ENCODE measurements around the gene KATNAL2.

DNA sequence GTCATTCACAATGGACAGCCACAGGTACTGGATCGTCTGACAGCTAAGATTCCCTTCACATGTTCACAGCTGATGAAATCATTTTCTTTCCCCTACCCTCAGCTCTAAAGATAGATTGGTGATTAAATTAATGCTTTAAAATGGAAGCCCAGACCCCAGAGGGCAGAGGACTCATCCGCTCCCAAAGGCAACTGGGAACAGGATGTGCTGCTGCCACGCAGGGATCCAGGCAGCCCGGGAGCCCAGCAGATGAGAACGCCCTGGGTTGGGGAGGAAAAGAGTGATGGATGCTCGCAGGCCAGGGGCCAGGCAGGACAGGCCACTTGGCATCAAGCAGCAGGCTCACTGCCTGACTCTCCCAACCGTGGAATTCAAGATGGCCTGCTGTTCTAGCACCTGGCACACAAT, 191.6 kb downstream of the KATNAL2 start:
- TF ChIP-seq, protein P1, sequence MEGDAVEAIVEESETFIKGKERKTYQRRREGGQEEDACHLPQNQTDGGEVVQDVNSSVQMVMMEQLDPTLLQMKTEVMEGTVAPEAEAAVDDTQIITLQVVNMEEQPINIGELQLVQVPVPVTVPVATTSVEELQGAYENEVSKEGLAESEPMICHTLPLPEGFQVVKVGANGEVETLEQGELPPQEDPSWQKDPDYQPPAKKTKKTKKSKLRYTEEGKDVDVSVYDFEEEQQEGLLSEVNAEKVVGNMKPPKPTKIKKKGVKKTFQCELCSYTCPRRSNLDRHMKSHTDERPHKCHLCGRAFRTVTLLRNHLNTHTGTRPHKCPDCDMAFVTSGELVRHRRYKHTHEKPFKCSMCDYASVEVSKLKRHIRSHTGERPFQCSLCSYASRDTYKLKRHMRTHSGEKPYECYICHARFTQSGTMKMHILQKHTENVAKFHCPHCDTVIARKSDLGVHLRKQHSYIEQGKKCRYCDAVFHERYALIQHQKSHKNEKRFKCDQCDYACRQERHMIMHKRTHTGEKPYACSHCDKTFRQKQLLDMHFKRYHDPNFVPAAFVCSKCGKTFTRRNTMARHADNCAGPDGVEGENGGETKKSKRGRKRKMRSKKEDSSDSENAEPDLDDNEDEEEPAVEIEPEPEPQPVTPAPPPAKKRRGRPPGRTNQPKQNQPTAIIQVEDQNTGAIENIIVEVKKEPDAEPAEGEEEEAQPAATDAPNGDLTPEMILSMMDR (IDR thresholded peaks at IDR 0.05), result no peak
- TF ChIP-seq POLR2A (IDR thresholded peaks at IDR 0.05), result no peak
